ENCODE measurements around the gene AHNAK. TPM values are rescaled to one million over a fixed set of nuclear protein-coding genes. Genes with fewer than 3 reads are reported as not detected.

AHNAK gene
- total RNA-seq, 3 donors from 2014 or later, result 473 to 1,283 (median 535) TPM

DNA sequence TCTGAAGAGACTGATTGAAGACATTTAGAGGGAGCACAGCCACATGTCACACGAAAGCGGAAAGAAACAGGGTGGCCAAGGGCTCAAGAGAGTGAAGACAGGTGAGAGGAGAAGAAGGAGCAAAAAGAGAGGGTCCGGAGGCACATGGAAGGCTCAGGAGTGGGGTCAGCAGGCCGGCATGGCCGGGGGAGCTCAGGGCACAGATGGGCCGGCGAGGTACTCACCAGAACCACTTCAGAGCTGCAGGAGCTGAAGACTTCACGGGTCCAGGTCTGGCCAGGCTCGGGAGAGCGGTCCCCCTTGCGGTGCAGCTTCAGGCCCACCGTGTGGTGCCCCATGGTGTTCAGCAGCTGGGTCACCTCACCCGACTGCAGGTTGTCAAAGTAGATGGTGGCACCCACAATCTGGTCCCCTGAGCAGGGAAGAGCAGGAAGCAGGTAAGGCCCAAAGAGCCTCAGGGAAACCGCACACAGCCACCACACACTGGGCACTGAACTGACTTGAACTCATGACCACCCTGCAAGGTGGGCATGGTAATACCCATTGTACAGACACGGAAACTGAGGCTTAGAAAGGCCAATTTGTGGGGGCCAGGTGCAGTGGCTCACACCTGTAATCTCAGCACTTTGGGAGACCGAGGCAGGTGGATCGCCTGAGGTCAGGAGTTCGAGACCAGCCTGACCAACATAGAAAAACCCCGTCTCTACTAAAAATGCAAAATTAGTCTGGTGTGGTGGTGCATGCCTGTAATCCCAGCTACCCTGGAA, 11.6 kb downstream of the AHNAK start:
- DNase-seq (no peak), ATAC-seq (no peak)
- Histone ChIP-seq H3K4me3 (no peak overlapping the region), H3K36me3 (ENCODE audit: low read depth) (no peaks in the 10 kb centered on the region), H3K4me1 (ENCODE audit: low read depth) (peaks cover 31% of the 10 kb centered on the region), H3K9me3 (no peaks in the 10 kb centered on the region)
- TF ChIP-seq, protein P1, sequence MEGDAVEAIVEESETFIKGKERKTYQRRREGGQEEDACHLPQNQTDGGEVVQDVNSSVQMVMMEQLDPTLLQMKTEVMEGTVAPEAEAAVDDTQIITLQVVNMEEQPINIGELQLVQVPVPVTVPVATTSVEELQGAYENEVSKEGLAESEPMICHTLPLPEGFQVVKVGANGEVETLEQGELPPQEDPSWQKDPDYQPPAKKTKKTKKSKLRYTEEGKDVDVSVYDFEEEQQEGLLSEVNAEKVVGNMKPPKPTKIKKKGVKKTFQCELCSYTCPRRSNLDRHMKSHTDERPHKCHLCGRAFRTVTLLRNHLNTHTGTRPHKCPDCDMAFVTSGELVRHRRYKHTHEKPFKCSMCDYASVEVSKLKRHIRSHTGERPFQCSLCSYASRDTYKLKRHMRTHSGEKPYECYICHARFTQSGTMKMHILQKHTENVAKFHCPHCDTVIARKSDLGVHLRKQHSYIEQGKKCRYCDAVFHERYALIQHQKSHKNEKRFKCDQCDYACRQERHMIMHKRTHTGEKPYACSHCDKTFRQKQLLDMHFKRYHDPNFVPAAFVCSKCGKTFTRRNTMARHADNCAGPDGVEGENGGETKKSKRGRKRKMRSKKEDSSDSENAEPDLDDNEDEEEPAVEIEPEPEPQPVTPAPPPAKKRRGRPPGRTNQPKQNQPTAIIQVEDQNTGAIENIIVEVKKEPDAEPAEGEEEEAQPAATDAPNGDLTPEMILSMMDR (IDR thresholded peaks at IDR 0.05), result no peak
- intact Hi-C loops (cut with DNase I, micrococcal nuclease), result no loop called here

DNA sequence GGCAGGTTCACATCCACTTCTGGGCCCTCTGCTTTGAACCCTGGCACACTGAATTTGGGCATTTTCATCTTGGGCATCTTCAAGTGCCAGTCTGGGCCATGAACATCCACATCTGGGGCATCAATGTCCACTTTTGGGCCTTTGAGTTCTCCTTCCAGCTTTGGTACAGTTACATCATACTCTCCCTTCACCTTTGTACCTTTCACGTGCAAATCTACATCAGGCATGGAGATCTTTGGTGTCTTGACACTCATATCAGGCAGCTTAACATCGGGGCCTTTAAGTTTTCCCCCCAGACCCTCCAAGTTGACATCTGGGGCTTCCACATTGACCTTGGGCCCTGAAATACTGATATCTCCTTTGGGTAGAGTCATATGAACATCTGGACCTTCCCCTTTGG, 14.5 kb downstream of the AHNAK start:
- TF ChIP-seq, protein P1 (IDR thresholded peaks at IDR 0.05), result no peak
- ATAC-seq, result no peak
- peaks cover 3% of the 10 kb centered on the region for H3K36me3 ChIP-seq (ENCODE audit: low read depth)

DNA sequence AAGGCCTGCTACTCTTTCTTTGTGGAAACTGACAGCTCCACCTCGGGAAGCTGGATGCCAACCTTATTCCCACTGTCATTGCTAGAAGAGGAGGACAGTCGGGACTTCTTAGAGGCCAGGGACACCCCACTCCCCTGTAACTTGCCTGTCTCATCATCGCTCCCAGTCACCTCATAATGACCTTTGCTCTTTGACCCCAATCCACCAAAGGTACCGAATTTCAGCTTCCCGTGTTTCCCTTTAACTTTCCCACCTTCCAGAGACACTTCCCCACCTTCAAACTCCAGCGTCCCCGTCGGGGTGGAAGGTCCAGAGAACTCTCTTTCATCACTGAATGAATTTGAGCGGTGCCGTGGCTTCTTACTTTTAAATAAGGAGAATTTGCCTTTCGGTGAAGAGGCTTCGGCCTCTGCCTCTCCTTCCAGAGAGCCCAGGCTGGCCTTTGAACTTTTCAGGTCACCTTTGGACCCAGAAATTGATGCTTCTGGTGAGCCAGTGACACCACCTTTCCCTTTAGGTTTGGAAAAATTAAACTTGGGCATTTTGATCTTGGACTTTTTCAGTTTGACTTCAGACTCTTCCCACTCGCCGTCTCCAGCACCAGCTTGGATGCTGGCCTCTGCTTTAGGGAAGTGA, 29.8 kb downstream of the AHNAK start:
- Histone ChIP-seq H3K36me3 (ENCODE audit: low read depth) (no peaks in the 10 kb centered on the region), H3K4me1 (ENCODE audit: low read depth) (no peaks in the 10 kb centered on the region), H3K4me3 (no peak overlapping the region), H3K9me3 (no peaks in the 10 kb centered on the region)
- intact Hi-C loops (cut with DNase I, micrococcal nuclease), result no loop called here
- no peak for DNase-seq
- TF ChIP-seq, protein P1 (IDR thresholded peaks at IDR 0.05), result no peak
- no peak for ATAC-seq

More for the DNA sequence above, 14.5 kb downstream of the AHNAK start:
- Histone ChIP-seq H3K9me3 (no peaks in the 10 kb centered on the region), H3K4me3 (no peak overlapping the region), H3K4me1 (ENCODE audit: low read depth) (peaks cover 4% of the 10 kb centered on the region)
- intact Hi-C loops (cut with DNase I, micrococcal nuclease), result no loop called here
- DNase-seq, result no peak

DNA sequence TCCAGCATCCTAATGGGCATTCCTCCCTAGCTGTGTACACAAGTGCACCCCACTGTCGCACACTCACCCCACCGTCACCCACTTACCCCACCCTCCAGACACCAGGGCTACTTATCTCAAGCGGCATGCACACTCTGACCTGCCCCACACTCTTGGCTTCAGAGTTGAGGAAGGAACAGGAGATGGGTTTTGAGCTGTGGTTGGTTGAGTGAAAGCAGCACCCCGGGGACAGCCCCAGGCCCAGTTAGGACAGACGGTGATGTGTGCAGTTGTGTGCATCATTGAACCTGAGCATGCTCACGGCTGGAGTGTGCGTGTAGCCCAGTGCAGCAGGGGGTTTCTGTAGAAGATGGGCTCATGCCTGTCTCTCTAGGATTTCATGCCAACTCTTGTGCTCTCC, 32.5 kb downstream of the AHNAK start:
- peaks cover 7% of the 10 kb centered on the region for H3K4me1 ChIP-seq (ENCODE audit: low read depth)
- no peak overlapping the region for H3K4me3 ChIP-seq
- intact Hi-C loops (cut with DNase I, micrococcal nuclease), result no loop called here
- TF ChIP-seq, protein P1 (IDR thresholded peaks at IDR 0.05), result no peak
- no peaks in the 10 kb centered on the region for H3K9me3 ChIP-seq
- no peaks in the 10 kb centered on the region for H3K36me3 ChIP-seq (ENCODE audit: low read depth)
- ATAC-seq (peak; percentile 3), DNase-seq (no peak)

DNA sequence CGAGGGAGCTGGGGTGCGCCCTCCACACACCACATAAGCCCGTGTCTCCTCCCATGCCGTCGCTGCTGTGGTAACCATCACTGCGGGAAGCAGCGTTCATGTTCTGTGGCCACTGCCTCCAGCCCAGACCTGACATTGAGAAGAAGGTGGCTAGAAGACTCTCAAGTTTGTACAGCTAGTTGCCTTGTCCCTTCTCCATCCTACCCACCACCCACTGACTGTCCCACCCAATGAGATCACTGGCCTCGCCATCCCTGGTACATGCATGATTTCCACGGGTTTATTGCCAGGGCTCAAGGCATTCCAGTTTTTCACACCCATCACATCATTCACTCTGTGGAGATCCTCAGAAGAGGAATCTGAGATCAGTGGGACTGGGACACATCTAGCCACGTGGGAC, 33.0 kb downstream of the AHNAK start:
- no peaks in the 10 kb centered on the region for H3K36me3 ChIP-seq (ENCODE audit: low read depth)
- no peak for DNase-seq
- H3K9me3 ChIP-seq, result no peaks in the 10 kb centered on the region
- TF ChIP-seq, protein P1 (IDR thresholded peaks at IDR 0.05), result no peak
- H3K4me1 ChIP-seq (ENCODE audit: low read depth), result peaks cover 9% of the 10 kb centered on the region
- peak; percentile 1 for ATAC-seq
- intact Hi-C loops (cut with DNase I, micrococcal nuclease), result no loop called here
- no peak overlapping the region for H3K4me3 ChIP-seq

Data from mucosa of descending colon (tissue), 3 donors.